Activated CD8-positive, alpha-beta memory T cell treated with anti-CD3 and anti-CD28 coated beads, Interleukin-2, amount 50 U/mL, for 24 hours (primary cell): ENCODE results near the gene MXD4.
A peak's percentile ranks its signal among the peaks of the same experiment; 100 is the strongest.

Experiments used
- DNase-seq: peaks from one replicate; pipeline ENCODE4 v3.0.0-alpha.2; 2020; ENCODE audit errors: extremely low read depth

Gene MXD4

GRCh38 chr4:2292646-2293108, 30.8 kb upstream of the MXD4 start:
- DNase-seq: no peak

- DNase-seq: no peak
Observed at GRCh38 chr4:2291705-2292645, 30.1 kb upstream of the MXD4 start.

GRCh38 chr4:2290974-2291704, 29.2 kb upstream of the MXD4 start:
- DNase-seq: no peak

GRCh38 chr4:2290488-2290887, 28.6 kb upstream of the MXD4 start:
- DNase-seq: no peak

- DNase-seq: no peak
Observed at GRCh38 chr4:2289955-2290333, 28.0 kb upstream of the MXD4 start.

GRCh38 chr4:2289311-2289954, 27.5 kb upstream of the MXD4 start:
- DNase-seq: no peak

GRCh38 chr4:2288051-2288541, 26.2 kb upstream of the MXD4 start:
- DNase-seq: no peak

GRCh38 chr4:2287594-2287915, 25.6 kb upstream of the MXD4 start:
- DNase-seq: no peak

- DNase-seq: no peak
Observed at GRCh38 chr4:2286904-2287593, 25.1 kb upstream of the MXD4 start.

GRCh38 chr4:2285613-2286381, 23.9 kb upstream of the MXD4 start:
- DNase-seq: no peak

- no peak for DNase-seq
Observed at GRCh38 chr4:2284934-2285612, 23.2 kb upstream of the MXD4 start.

GRCh38 chr4:2284161-2284933, 22.4 kb upstream of the MXD4 start:
- DNase-seq: no peak

- DNase-seq: no peak
Observed at GRCh38 chr4:2283199-2283711, 21.3 kb upstream of the MXD4 start.

GRCh38 chr4:2281575-2282343, 19.9 kb upstream of the MXD4 start:
- peak; percentile 33 for DNase-seq

- DNase-seq: no peak
Observed at GRCh38 chr4:2280531-2281300, 18.8 kb upstream of the MXD4 start.

- no peak for DNase-seq
Observed at GRCh38 chr4:2277956-2278355, 16.0 kb upstream of the MXD4 start.

GRCh38 chr4:2276581-2277325, 14.8 kb upstream of the MXD4 start:
- no peak for DNase-seq
